Stomach (tissue), 4 donors: Measurements from ENCODE around the gene PTGR2.

Source experiments
- POLR2A ChIP-seq, 4 donors: fragments of 450-650 bp; IDR thresholded peaks; one replicate each; pipeline ENCODE4 v1.6.1; 2016; ENCODE audit warnings: antibody characterized with exemption in 4 of 4, control low read depth in 2 of 4, mild to moderate bottlenecking in 1 of 4, moderate library complexity in 1 of 4
- POLR2AphosphoS5 ChIP-seq, 3 donors: sonication (generic); formaldehyde crosslinking; IDR thresholded peaks; one replicate each; pipeline ENCODE4 v1.6.1; 2016; ENCODE audit warnings: antibody characterized with exemption in 3 of 3
- TF ChIP-seq, protein P1 (sequence below), 7 experiments: fragments of 450-650 bp in 4 of 7; fragments of 200-600 bp in 3 of 7; sonication (generic) in 3 of 7; IDR thresholded peaks; one replicate each; pipeline ENCODE4 v1.5.1; 2016 to 2019; ENCODE audit warnings: antibody characterized with exemption in 7 of 7, control low read depth in 2 of 7, mild to moderate bottlenecking in 1 of 7

DNA sequence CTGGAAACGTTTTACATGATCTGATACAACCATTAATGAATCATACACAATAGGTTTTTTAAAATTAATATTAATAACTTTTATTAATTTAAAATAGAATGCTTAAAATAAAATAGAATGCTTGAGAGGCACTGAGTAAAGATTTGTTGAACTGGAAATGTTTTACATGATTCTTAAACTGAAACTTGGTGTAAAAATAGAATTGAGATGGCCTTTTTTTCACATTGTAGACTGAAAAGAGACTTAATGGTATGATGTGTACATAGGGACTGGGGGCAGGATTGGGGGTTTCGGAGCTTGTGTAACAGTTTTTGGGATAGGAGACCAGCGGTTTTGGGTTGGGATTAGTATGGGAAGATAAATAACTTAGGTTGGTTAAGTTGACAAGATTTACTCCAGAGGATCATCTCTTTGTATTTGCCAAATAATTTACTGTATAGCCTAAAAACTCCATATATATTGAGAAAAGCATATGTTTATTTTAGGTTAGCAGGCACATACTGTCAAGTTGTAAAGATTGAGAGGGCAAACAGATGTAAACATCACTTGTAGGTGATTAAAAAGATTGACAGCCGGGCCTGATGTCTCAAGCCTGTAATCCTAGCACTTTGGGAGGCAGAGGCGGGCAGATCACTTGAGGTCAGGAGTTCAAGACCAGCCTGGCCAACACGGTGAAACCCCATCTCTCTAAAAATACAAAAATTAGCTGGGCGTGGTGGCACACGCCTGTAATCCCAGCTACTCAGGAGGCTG is 33.0 kb downstream of the PTGR2 start:
- TF ChIP-seq, protein P1, sequence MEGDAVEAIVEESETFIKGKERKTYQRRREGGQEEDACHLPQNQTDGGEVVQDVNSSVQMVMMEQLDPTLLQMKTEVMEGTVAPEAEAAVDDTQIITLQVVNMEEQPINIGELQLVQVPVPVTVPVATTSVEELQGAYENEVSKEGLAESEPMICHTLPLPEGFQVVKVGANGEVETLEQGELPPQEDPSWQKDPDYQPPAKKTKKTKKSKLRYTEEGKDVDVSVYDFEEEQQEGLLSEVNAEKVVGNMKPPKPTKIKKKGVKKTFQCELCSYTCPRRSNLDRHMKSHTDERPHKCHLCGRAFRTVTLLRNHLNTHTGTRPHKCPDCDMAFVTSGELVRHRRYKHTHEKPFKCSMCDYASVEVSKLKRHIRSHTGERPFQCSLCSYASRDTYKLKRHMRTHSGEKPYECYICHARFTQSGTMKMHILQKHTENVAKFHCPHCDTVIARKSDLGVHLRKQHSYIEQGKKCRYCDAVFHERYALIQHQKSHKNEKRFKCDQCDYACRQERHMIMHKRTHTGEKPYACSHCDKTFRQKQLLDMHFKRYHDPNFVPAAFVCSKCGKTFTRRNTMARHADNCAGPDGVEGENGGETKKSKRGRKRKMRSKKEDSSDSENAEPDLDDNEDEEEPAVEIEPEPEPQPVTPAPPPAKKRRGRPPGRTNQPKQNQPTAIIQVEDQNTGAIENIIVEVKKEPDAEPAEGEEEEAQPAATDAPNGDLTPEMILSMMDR (IDR thresholded peaks at IDR 0.05), result no peak
- TF ChIP-seq POLR2AphosphoS5 (IDR thresholded peaks at IDR 0.05), result no peak
- TF ChIP-seq POLR2A (IDR thresholded peaks at IDR 0.05), result no peak
